Vagina (tissue), 2 donors: ENCODE data around the gene MAT1A.

Source experiments
- POLR2A ChIP-seq, 2 donors: fragments of 450-650 bp; IDR thresholded peaks; one replicate each; pipeline ENCODE4 v1.6.1; 2017; ENCODE audit warnings: antibody characterized with exemption in 2 of 2, mild to moderate bottlenecking in 2 of 2, moderate library complexity in 2 of 2
- POLR2AphosphoS5 ChIP-seq, 2 donors: sonication (generic); formaldehyde crosslinking; IDR thresholded peaks; one replicate each; pipeline ENCODE4 v1.9.0; 2017; ENCODE audit warnings: antibody characterized with exemption in 2 of 2, mild to moderate bottlenecking in 2 of 2, low read depth in 1 of 2; ENCODE audit not compliant: insufficient read depth in 1 of 2
- TF ChIP-seq, protein P1 (sequence below), 3 experiments: fragments of 450-650 bp in 2 of 3; fragments of 200-600 bp in 1 of 3; sonication (generic) in 1 of 3; IDR thresholded peaks; one replicate each; pipeline ENCODE4 v1.5.1; 2017 to 2019; ENCODE audit warnings: antibody characterized with exemption in 3 of 3, mild to moderate bottlenecking in 2 of 3, moderate library complexity in 2 of 3

DNA sequence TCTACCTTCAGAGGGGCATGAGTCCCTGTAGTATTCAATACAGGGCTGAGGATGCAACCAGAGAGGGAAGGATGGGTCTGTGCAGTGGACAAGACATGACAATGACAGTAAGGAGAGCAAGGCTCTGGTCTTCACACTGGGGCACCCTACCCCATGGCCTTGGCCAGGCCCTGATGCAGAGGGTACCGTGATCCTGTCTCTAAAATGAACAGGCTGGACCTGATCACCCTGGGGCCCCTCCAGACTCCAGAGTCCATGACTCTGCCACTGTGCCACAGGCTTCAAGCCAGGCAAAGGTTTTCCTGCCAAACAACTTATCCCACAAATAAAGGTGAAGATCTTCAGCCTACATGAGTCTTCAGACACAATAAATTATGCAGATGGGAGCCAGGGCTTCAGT, 4.9 kb downstream of the MAT1A start:
- TF ChIP-seq POLR2AphosphoS5 (IDR thresholded peaks at IDR 0.05; ENCODE audit: insufficient read depth in 1 of 2, low read depth in 1 of 2): no peak
- TF ChIP-seq, protein P1, sequence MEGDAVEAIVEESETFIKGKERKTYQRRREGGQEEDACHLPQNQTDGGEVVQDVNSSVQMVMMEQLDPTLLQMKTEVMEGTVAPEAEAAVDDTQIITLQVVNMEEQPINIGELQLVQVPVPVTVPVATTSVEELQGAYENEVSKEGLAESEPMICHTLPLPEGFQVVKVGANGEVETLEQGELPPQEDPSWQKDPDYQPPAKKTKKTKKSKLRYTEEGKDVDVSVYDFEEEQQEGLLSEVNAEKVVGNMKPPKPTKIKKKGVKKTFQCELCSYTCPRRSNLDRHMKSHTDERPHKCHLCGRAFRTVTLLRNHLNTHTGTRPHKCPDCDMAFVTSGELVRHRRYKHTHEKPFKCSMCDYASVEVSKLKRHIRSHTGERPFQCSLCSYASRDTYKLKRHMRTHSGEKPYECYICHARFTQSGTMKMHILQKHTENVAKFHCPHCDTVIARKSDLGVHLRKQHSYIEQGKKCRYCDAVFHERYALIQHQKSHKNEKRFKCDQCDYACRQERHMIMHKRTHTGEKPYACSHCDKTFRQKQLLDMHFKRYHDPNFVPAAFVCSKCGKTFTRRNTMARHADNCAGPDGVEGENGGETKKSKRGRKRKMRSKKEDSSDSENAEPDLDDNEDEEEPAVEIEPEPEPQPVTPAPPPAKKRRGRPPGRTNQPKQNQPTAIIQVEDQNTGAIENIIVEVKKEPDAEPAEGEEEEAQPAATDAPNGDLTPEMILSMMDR (IDR thresholded peaks at IDR 0.05): no peak
- no peak for TF ChIP-seq POLR2A (IDR thresholded peaks at IDR 0.05)
